Bronchial epithelial cell (primary cell): ENCODE data around the gene ADAMTSL3. TPM values are rescaled to one million over a fixed set of nuclear protein-coding genes. Genes with fewer than 3 reads are reported as not detected.
A peak's percentile ranks its signal among the peaks of the same experiment; 100 is the strongest.

Source experiments
- DNase-seq: peaks from one replicate; pipeline ENCODE4 v3.0.0-alpha.2; 2010; ENCODE audit warnings: low read depth
- FAIRE-seq: peaks from 2 replicates; lab custom pipeline; 2011; peaks lifted over from hg19 to GRCh38; lab: Jason Lieb, UNC
- H3K27me3 ChIP-seq: 2 replicates; pipeline ENCODE4 v1.5.1; 2011; ENCODE audit warnings: low read length; ENCODE audit not compliant: control insufficient read depth, insufficient read depth
- H3K36me3 ChIP-seq: 2 replicates; pipeline ENCODE4 v1.5.1; 2011; ENCODE audit warnings: low read length; ENCODE audit not compliant: control insufficient read depth, insufficient read depth
- H3K4me3 ChIP-seq: 2 replicates; pipeline ENCODE4 v1.5.1; 2011; ENCODE audit warnings: mild to moderate bottlenecking, low read depth, low read length, control low read depth
- CTCF ChIP-seq: IDR thresholded peaks from 2 replicates; pipeline ENCODE4 v1.5.1; 2011; ENCODE audit warnings: mild to moderate bottlenecking, moderate library complexity, low read length, control low read depth, inconsistent platforms; ENCODE audit not compliant: insufficient read depth, severe bottlenecking
- total RNA-seq: library from RNA; depleted of rRNA; stranded (reverse); fragments of >200 nt; gene quantifications from 2 replicates; pipeline ENCODE4 v1.2.1, GENCODE V29; 2014

The ADAMTSL3 gene
- total RNA-seq, 1 donor from 2014 or later: 0.79 TPM

- H3K27me3 ChIP-seq: no peaks in the 10 kb centered on the region
- no peak for TF ChIP-seq CTCF
- FAIRE-seq (no peak), DNase-seq (peak; percentile 28)
- H3K4me3 ChIP-seq: no peak overlapping the region
- H3K36me3 ChIP-seq: no peaks in the 10 kb centered on the region
Measured at GRCh38 chr15:83846847-83847246, 192.9 kb downstream of the ADAMTSL3 start.

- DNase-seq: peak; percentile 97
- FAIRE-seq: no peak
- H3K27me3 ChIP-seq: no peaks in the 10 kb centered on the region
- no peak overlapping the region for H3K4me3 ChIP-seq
- TF ChIP-seq CTCF: no peak
- H3K36me3 ChIP-seq: no peaks in the 10 kb centered on the region
Measured at GRCh38 chr15:83848315-83849050, 194.6 kb downstream of the ADAMTSL3 start.

- DNase-seq (no peak), FAIRE-seq (no peak)
- Histone ChIP-seq H3K4me3 (no peak overlapping the region), H3K27me3 (no peaks in the 10 kb centered on the region), H3K36me3 (no peaks in the 10 kb centered on the region)
- no peak for TF ChIP-seq CTCF
Measured at GRCh38 chr15:83850015-83850414, 196.1 kb downstream of the ADAMTSL3 start.

- Histone ChIP-seq H3K4me3 (no peak overlapping the region), H3K27me3 (no peaks in the 10 kb centered on the region), H3K36me3 (no peaks in the 10 kb centered on the region)
- FAIRE-seq (peak; percentile 47), DNase-seq (peak; percentile 90)
- TF ChIP-seq CTCF: no peak
Measured at GRCh38 chr15:83850501-83851245, 196.8 kb downstream of the ADAMTSL3 start.

GRCh38 chr15:83853232-83853631 is 199.3 kb downstream of the ADAMTSL3 start:
- no peak for TF ChIP-seq CTCF
- no peaks in the 10 kb centered on the region for H3K27me3 ChIP-seq
- DNase-seq (no peak), FAIRE-seq (no peak)
- H3K36me3 ChIP-seq: no peaks in the 10 kb centered on the region
- H3K4me3 ChIP-seq: no peak overlapping the region
